Suprapubic skin (tissue), 4 donors: Measurements from ENCODE around the gene RNF32.

Experiments used
- POLR2A ChIP-seq, 2 donors: fragments of 450-650 bp; IDR thresholded peaks; one replicate each; pipeline ENCODE4 v1.6.1; 2017; ENCODE audit warnings: antibody characterized with exemption in 2 of 2, mild to moderate bottlenecking in 2 of 2, moderate library complexity in 2 of 2
- POLR2AphosphoS5 ChIP-seq, 3 donors: sonication (generic); formaldehyde crosslinking; IDR thresholded peaks; one replicate each; pipeline ENCODE4 v1.6.1; 2017; ENCODE audit warnings: antibody characterized with exemption in 3 of 3

DNA sequence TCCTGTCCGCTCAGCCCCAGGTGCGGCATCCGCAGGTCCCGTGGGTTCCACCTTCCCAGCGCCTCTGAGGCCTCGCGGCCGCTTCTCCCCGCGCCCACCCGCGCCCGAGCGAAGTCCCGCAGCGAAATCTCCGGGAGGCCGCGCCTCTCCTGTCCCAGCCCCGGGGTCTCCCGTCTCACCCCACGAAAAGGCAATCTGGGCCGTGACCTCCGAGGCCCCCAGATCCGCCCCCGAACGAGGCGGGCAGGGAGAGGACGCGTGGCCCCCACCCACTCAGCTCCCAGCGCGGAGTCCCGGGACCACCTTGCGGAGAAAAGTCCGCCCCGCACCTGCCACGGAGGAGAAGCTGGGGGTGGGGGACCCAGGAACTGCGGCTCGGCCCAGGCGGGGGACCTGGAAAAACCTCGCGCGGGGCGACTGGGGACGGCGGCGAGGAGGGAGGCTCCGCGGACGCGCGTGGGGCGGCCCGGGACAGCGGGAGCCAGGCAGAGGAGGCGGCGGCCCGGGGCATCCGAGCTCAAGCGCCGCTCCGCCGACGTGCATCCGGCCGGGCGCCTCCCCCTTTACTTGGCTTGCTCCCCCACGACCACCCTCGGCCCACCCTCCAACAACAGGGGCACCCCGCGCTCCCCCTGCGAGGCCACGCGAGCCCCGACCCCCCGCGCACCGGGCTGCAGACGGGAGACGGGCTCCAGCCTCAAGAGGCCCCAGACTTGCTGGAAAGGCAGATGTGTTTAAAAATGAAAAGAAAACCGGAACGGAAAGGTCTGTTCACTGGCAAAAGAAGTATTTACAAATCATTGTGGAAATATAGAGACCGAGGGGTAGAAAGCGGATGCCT, 33.0 kb upstream of the RNF32 start:
- TF ChIP-seq POLR2AphosphoS5 (IDR thresholded peaks at IDR 0.05), result no peak
- no peak for TF ChIP-seq POLR2A (IDR thresholded peaks at IDR 0.05)
